A549 (cell line): ENCODE results near the gene DMRT3. TPM values are rescaled to one million over a fixed set of nuclear protein-coding genes. Genes with fewer than 3 reads are reported as not detected.

ENCODE experiments used
- ATAC-seq, 2 experiments: fragments of 200-7000 bp in 1 of 2; fragments of >200 bp in 1 of 2; cut with Nextera tagmentation in 1 of 2; cut with Tn5 transposase in 1 of 2; 3 replicates each; pipeline versions ENCODE4 v1.8.0 to v1.9.1; 2018 to 2020; ENCODE audit warnings: mild to moderate bottlenecking in 1 of 2, moderate library complexity in 1 of 2
- CTCF ChIA-PET: fragments of 300-600 bp; sonication (Branson Sonifier 250); formaldehyde crosslinking; extraction: SDS; loops from one replicate; lab custom pipeline; 2021; ENCODE audit warnings: antibody characterized with exemption, inconsistent platforms; lab: Yijun Ruan, JAX
- POLR2A ChIA-PET: fragments of 350-600 bp; formaldehyde crosslinking; extraction: SDS; loops from one replicate; lab custom pipeline; 2021; ENCODE audit warnings: antibody characterized with exemption, inconsistent platforms; lab: Yijun Ruan, JAX
- DNase-seq, 2 experiments: peaks; one replicate each; pipeline versions ENCODE4 v3.0.0 to v3.0.0-alpha.2; 2011 to 2016; ENCODE audit warnings: low read depth in 1 of 2, low spot score in 1 of 2
- FAIRE-seq: peaks from 2 replicates; lab custom pipeline; 2011; peaks lifted over from hg19 to GRCh38; lab: Jason Lieb, UNC
- H3K27ac ChIP-seq, 2 experiments: fragments of >200 bp; sonication (Bioruptor Twin); formaldehyde crosslinking; 3 replicates each; pipeline ENCODE4 v1.5.1; 2016 to 2017
- H3K4me1 ChIP-seq: fragments of >200 bp; sonication (Bioruptor Twin); formaldehyde crosslinking; 3 replicates; pipeline ENCODE4 v1.6.1; 2016
- H3K4me2 ChIP-seq: fragments of >200 bp; sonication (Bioruptor Twin); formaldehyde crosslinking; 3 replicates; pipeline ENCODE4 v1.6.1; 2016
- H3K4me3 ChIP-seq: fragments of >200 bp; sonication (Bioruptor Twin); formaldehyde crosslinking; 3 replicates; pipeline ENCODE4 v1.5.1; 2016
- H3K9me3 ChIP-seq: fragments of >200 bp; sonication (Bioruptor Twin); formaldehyde crosslinking; 3 replicates; pipeline ENCODE4 v1.6.1; 2016
- BHLHE40 ChIP-seq: IDR thresholded peaks from 2 replicates; pipeline ENCODE4 v1.6.1; 2012; ENCODE audit warnings: low read depth, low read length, inconsistent platforms
- CTCF ChIP-seq: fragments of >200 bp; sonication (Bioruptor Twin); formaldehyde crosslinking; IDR thresholded peaks from 3 replicates; pipeline ENCODE4 v1.5.1; 2016
- EP300 ChIP-seq, 2 experiments: fragments of >200 bp; sonication (Bioruptor Twin); formaldehyde crosslinking; IDR thresholded peaks; 2 replicates in 1 of 2; 3 replicates in 1 of 2; pipeline ENCODE4 v1.6.1; 2016 to 2017
- FOSB ChIP-seq: fragments of 250-450 bp; sonication (Bioruptor Pico); IDR thresholded peaks from 2 replicates; pipeline ENCODE4 v1.5.0; 2020; ENCODE audit warnings: mild to moderate bottlenecking, moderate library complexity
- FOXS1 ChIP-seq: fragments of 250-450 bp; sonication (Bioruptor Pico); IDR thresholded peaks from 2 replicates; pipeline ENCODE4 v1.5.0; 2020; ENCODE audit warnings: mild to moderate bottlenecking, moderate library complexity
- HOXB5 ChIP-seq: fragments of 250-450 bp; sonication (Bioruptor Pico); IDR thresholded peaks from 2 replicates; pipeline ENCODE4 v1.5.0; 2020; ENCODE audit warnings: mild to moderate bottlenecking, moderate library complexity
- JUN ChIP-seq, 2 experiments: fragments of >200 bp; sonication (Bioruptor Twin); formaldehyde crosslinking; IDR thresholded peaks; 2 replicates in 1 of 2; 3 replicates in 1 of 2; pipeline ENCODE4 v1.6.1; 2016 to 2017
- KDM5A ChIP-seq: fragments of 200-600 bp; sonication (generic); IDR thresholded peaks from 2 replicates; pipeline ENCODE4 v1.6.1; 2016; ENCODE audit warnings: antibody characterized with exemption, mild to moderate bottlenecking
- MAZ ChIP-seq: fragments of 150-350 bp; IDR thresholded peaks from 2 replicates; pipeline ENCODE4 v1.6.1; 2014; ENCODE audit warnings: antibody characterized with exemption, low read depth, low read length, borderline replicate concordance
- NPAS2 ChIP-seq: fragments of 250-450 bp; sonication (Bioruptor Pico); IDR thresholded peaks from 2 replicates; pipeline ENCODE4 v1.8.0; 2022; ENCODE audit warnings: mild to moderate bottlenecking, moderate library complexity, borderline replicate concordance
- POLR2A ChIP-seq: IDR thresholded peaks from 2 replicates; pipeline ENCODE4 v1.6.1; 2012; ENCODE audit warnings: mild to moderate bottlenecking, low read length
- RARB ChIP-seq: fragments of 250-450 bp; sonication (Bioruptor Pico); IDR thresholded peaks from 2 replicates; pipeline ENCODE4 v1.8.0; 2021; ENCODE audit warnings: mild to moderate bottlenecking, moderate library complexity
- RCOR1 ChIP-seq: fragments of 150-350 bp; IDR thresholded peaks from 2 replicates; pipeline ENCODE4 v1.6.1; 2014; ENCODE audit warnings: antibody characterized with exemption, low read length, low read depth
- REST ChIP-seq: fragments of 200-600 bp; sonication (generic); IDR thresholded peaks from 2 replicates; pipeline ENCODE4 v1.6.1; 2016; ENCODE audit warnings: antibody characterized with exemption, mild to moderate bottlenecking, moderate library complexity
- SREBF2 ChIP-seq: fragments of 450-650 bp; IDR thresholded peaks from 2 replicates; pipeline ENCODE4 v1.6.1; 2014; ENCODE audit warnings: mild to moderate bottlenecking, moderate library complexity
- ZC3H11A ChIP-seq: fragments of 450-650 bp; IDR thresholded peaks from 2 replicates; pipeline ENCODE4 v1.6.1; 2014; ENCODE audit warnings: antibody characterized with exemption, mild to moderate bottlenecking
- ZNF302 ChIP-seq: fragments of 250-450 bp; sonication (Bioruptor Pico); IDR thresholded peaks from 2 replicates; pipeline ENCODE4 v1.9.0; 2021; ENCODE audit warnings: inconsistent platforms, mild to moderate bottlenecking, moderate library complexity
- ZSCAN20 ChIP-seq: fragments of 250-450 bp; sonication (Bioruptor Pico); IDR thresholded peaks from 2 replicates; pipeline ENCODE4 v1.8.0; 2022; ENCODE audit warnings: mild to moderate bottlenecking, moderate library complexity
- WGBS: methylation state at CpG from one replicate; pipeline ENCODE4 v1.1.6; 2017; ENCODE audit errors: missing lambda C conversion rate; 5-methylcytosine and 5-hydroxymethylcytosine counted together
- polyA plus RNA-seq, 4 experiments: library from polyadenylated mRNA; depleted of rRNA in 3 of 4; stranded (reverse); fragments of >200 nt; fragmentation: RNase III in 1 of 4; extraction: RNeasy Plus Mini Kit Qiagen cat#74134 plus additional on column Dnase treatment in 1 of 4; gene quantifications; 2 replicates in 3 of 4; 3 replicates in 1 of 4; pipeline ENCODE4 v1.2.3, GENCODE V29; 2011 to 2017
- TF ChIP-seq, protein P1 (sequence below): IDR thresholded peaks from 2 replicates; pipeline ENCODE4 v1.6.1; 2012

The DMRT3 gene
- polyA plus RNA-seq, 2 of the 4 experiments (the other 2 are of a cell fraction): not detected

DNA sequence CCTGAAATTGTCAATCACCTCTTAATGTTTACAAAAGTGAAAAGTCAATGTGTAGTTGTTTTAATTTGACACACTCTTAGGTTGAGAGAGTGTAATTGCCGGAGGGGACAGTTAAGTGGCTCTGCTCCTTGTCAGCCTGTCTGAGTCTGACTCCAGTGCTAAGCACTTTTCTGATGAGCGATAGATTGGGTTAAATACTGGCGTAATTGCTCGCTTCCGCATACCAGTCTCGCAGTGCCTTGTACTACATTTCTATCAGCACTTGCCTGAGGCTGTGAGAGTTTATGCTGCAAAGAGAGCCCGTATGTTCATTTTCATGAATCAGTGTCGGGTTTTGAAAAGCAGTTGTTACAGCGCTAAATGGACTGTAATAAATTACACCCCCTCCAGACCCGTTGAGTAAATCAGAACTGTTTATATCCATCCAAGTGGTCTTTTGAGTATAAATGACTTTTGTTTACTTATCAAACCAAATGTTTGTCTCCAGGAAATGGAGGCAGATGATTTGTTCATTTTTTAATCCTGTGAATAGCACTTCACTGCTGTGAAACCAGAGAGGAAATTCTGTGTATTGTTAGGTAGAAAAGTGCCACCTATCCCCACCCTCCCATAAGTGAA lies 41.0 kb upstream of the DMRT3 start (continued):
- TF ChIP-seq BHLHE40: no peak

DNA sequence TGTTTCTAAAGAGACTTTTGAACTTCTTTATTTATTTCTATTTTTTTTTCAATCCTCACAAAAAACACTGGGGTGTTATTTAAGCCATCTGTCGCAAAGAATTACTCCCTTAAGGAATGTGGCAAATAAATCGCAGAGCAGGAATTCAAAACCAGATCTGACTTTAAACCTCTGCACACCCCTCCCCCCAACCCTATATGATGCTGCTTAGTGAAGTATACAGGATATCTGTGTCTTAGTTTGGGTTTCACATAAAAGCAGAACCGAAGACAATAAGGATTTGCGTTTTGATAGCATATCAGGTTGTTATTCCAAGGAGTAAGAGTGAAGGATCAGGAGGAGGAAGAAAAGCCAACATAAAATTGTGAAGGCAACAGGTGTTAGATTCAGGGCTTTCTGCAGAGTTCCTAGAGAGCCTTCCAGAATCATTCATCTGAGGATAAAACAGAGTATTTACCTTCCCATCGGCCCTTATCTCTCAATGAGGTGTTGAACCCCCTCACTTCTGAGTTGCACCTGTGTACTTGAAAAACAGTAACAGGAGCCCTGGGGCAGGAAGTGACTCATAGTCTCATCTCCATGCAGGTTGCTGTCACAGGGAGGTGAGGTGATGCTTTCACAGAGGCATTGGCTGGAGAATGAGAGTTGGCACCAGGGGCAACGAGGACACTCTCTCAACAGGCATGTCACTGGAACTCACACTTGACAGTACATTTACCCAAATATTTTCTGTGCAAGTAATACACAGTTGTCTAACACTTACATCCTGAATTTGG lies 33.5 kb upstream of the DMRT3 start:
- CTCF ChIA-PET: interaction anchor here (1.0 kb wide), 1 partner anchor 62 kb away, joined by 3 read pairs; no protein-coding TSS in a partner anchor
- Histone ChIP-seq H3K9me3 (peaks cover 13% of the 10 kb centered on the region; the same call in 2 of the 3 replicates), H3K4me2 (no peak overlapping the region), H3K4me3 (no peak overlapping the region), H3K27ac (no peak overlapping the region), H3K4me1 (no peaks in the 10 kb centered on the region)
- POLR2A ChIA-PET: no interaction called here
- 12% methylated on average over 6 of the region's 6 CpGs for WGBS
- FAIRE-seq (no peak), ATAC-seq (no peak)
- TF ChIP-seq JUN (IDR thresholded peaks at IDR 0.05) (no peak), HOXB5 (CRISPR knock-in tag) (no peak), FOXS1 (CRISPR knock-in tag) (no peak), CTCF (no peak), EP300 (IDR thresholded peaks at IDR 0.05) (no peak)
- TF ChIP-seq, all 56 proteins: peak for 0
- no peak for DNase-seq

DNA sequence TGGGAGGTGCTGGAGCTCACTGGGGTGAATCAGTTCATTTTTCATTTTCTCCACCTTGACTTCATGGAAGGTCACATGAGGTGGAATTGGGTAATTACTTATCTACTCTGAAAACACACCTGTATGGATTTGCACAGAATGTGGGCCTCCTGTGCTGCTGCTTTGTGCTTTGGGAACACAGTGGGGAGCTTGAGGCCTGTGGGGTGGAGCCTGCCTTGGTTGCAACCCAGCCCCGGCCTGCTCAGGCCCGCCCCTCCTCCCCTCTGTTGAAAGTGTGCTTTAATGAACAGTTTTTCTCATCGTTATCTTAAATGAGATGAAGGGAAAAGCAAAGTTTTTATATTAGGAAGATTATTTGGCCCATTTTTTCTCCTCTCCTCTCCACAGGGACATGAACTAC lies 28.5 kb upstream of the DMRT3 start:
- TF ChIP-seq RCOR1: no peak
- TF ChIP-seq NPAS2 (CRISPR knock-in tag): no peak
- no peak for TF ChIP-seq ZNF302 (CRISPR knock-in tag)
- TF ChIP-seq FOSB (CRISPR knock-in tag): no peak
- no peak for TF ChIP-seq REST
- no peak for TF ChIP-seq RARB (CRISPR knock-in tag)
- no peak for TF ChIP-seq ZC3H11A
- TF ChIP-seq ZSCAN20: no peak
- no peak for TF ChIP-seq MAZ
- no peak for TF ChIP-seq SREBF2
- TF ChIP-seq KDM5A: no peak
- TF ChIP-seq, protein P1, sequence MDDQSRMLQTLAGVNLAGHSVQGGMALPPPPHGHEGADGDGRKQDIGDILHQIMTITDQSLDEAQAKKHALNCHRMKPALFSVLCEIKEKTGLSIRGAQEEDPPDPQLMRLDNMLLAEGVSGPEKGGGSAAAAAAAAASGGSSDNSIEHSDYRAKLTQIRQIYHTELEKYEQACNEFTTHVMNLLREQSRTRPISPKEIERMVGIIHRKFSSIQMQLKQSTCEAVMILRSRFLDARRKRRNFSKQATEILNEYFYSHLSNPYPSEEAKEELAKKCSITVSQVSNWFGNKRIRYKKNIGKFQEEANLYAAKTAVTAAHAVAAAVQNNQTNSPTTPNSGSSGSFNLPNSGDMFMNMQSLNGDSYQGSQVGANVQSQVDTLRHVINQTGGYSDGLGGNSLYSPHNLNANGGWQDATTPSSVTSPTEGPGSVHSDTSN: no peak
- no peak for TF ChIP-seq BHLHE40
- TF ChIP-seq POLR2A: no peak
- ChIA-PET CTCF (interaction anchor here (0.6 kb wide), 1 partner anchor 1199 kb away, joined by 3 read pairs; no protein-coding TSS in a partner anchor), POLR2A (no interaction called here)
- ATAC-seq (no peak), FAIRE-seq (no peak), DNase-seq (no peak)
- Histone ChIP-seq H3K27ac (no peak overlapping the region), H3K4me3 (no peak overlapping the region), H3K4me2 (no peak overlapping the region), H3K9me3 (no peaks in the 10 kb centered on the region), H3K4me1 (no peaks in the 10 kb centered on the region)
- WGBS: 12% methylated on average over 3 of the region's 3 CpGs
